DMS79 treated with DMSO at 0.1 percent for 48 hours (cell line): ENCODE results near the gene BMP3.

ENCODE experiments used
- DNase-seq: peaks from one replicate; lab custom pipeline; 2025; lab: John Stamatoyannopoulos, UW

BMP3 gene

DNA sequence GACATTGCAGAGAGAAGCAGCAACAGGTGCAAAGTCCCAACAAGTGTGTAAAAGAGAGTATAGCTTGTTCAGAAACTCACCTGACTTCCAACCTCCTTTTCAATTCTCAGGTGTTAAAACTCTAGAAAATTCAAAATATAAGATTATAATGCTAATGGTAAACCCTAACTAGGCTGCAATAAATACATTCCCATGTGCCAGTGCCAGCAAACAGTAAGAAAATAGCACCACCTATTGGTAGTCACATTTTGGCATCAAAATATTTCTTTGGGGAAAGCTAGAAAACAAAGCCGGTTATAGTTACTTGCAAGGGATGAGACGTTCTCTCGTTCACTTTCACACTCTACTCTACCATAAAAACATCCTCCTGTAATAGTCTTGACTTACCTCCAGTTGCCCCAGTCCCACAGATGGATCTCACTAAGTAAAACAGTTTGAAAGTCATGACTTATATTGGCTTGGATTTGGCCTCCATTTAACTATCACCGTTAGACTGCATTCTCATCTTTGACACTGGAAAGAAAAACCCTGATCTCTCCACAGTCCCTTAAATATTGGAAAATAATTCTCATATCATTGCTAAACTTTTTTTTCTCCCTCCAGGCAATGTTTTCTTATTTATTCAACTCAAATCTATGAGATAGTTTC lies 9.6 kb downstream of the BMP3 start:
- DNase-seq, result peak; percentile 34

GRCh38 chr4:81042578-81043365 lies 12.3 kb downstream of the BMP3 start:
- no peak for DNase-seq

DNA sequence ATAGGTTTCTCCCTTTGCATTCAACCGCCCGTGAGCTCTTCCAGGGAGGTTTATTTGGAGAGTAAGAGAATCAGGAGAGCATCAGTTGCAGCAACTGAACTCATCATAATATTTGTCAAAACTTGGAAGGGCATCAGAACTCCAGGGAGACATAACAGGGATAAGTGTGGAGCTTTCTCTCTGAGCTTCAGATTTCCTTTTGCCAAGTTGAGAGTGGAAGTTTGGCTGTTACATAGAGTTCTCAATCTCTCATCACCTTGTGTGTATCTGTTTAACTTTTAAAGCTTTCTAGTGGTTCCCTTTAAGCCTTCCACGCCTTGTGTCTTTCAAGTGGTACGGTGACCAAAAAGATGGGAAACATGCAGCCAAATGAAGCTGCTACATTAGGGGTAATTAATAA lies 18.8 kb downstream of the BMP3 start:
- no peak for DNase-seq

GRCh38 chr4:81049907-81050306 lies 19.4 kb downstream of the BMP3 start:
- DNase-seq, result no peak

GRCh38 chr4:81052119-81053068 lies 21.9 kb downstream of the BMP3 start:
- peak; percentile 13 for DNase-seq

DNA sequence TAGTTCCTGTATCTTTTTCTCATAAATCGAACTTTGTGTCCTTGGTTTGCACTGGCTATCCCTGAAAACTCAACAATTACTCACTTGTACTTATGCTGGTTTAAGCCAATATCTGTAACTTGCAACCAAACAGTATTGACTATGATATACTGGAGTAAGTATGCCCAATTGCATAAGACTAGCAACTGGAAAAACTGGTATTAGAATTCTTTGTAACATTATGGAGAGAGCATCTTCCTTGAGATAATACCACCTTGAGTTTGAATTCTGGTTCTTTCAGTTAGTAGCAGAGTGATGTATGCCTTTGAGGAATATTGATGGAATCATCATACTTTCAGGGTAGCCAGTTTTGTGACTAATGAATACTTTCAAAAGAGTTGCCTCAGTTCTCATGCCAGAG lies 28.1 kb downstream of the BMP3 start:
- DNase-seq, result no peak

DNA sequence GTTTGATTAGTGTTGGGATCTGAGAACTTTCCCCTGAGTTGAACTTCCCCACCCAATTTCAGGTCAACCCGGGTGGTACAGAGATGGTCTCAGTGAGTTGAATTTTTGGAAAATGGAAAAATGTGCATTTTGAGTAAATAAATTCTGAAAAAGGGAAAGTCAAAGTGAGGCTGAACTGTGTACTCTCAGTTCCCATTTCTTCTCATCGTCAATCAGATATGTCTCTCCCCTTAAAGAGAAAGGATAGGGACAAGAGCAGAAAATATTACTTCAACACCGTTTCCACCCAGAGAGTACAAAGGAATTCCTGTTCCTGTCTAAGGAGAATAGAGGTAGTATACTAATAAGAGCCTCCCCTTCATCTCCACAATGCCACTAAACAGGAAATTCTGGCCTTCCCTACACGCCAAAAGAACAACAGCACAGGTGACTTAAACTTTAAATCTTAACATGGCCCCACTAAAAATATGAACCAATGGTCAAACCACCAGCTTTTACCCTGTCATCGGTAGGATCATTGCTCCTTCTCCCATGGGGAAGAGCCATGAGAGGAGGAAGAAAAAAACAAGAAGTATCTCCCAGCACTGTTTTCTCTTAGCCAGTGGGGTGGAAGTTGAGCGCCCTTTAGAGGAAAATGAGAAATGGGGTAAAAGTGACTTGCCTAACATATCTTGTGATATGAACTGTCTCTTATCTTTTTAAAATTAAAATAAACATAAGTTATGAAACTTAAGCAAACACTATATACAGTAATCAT lies 30.3 kb downstream of the BMP3 start:
- DNase-seq, result no peak

- DNase-seq, result no peak
These were observed 30.8 kb downstream of the BMP3 start for GRCh38 chr4:81061344-81061730.

- DNase-seq, result no peak
These were observed 31.5 kb downstream of the BMP3 start for GRCh38 chr4:81062001-81062400.

GRCh38 chr4:81065446-81065845 lies 34.9 kb downstream of the BMP3 start:
- no peak for DNase-seq

DNA sequence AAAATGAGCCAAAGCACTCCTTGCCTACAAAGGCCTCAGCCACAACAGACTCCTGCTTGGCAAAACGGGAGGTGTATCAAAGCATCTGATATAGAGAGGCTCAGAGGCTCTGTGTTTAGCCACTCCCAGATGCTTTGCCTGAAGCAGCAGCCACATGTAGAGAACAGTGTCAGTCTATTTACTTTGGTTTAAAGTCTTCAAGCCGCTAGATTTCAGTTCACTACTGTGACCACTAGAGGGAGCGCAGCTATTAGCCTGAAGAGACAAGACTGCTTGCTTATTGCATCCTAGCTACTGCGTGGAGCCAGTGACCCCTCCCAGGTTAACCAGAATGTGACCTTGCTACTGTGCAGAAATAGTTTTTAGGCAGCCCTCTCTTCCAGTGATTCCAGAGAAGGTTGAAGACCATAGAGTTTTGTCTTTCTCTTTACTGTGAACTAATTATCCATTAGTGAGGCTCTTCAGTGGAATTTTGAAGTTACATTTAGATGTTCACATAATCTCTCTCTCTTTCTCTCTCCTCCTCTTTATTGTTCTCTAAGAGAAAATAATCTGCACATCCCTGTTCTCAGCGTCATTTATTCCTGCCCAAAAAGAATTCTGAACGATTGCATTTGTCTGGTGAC lies 39.3 kb downstream of the BMP3 start:
- DNase-seq, result peak; percentile 72

DNA sequence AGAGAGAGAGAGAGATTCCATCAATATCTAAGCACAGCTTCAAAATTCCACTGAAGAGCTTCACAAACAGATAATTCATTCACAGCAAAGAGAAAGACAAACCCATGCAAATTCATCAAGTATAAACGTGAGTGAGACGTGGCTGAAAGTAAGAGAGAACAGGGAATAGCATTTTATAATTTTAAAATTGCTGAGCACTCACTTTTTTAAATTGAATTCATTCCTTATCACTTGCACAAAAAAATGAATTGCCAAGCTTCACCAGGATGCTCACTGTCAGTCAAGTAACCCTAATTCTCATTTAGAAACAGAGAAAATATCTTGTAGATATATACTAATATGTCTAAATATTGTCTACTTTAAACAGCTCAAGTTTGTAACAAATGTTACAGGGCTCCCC lies 40.5 kb downstream of the BMP3 start:
- DNase-seq, result no peak

DNA sequence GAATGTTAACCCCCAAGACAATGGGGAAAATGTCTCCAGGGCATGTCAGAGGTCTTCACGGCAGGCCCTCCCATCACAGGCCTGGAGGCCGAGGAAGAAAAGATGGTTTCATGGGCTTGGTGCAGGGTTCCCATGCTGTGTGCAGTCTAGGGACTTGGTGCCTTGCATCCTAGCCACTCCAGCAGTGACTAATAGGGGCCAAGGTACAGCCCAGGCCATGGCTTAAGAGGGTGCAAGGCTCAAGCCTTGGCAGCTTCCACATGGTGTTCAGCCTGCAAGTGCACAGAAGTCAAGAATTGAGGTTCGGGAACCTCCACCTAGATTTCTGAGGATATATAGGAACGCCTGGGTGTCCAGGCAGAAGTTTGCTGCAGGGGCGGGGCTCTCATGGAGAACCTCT lies 50.6 kb downstream of the BMP3 start:
- DNase-seq, result no peak

- DNase-seq, result no peak
These were observed 53.5 kb downstream of the BMP3 start for GRCh38 chr4:81084029-81084428.

- DNase-seq, result no peak
These were observed 54.1 kb downstream of the BMP3 start for GRCh38 chr4:81084634-81085033.

- no peak for DNase-seq
These were observed 54.8 kb downstream of the BMP3 start for GRCh38 chr4:81085291-81085690.

DNA sequence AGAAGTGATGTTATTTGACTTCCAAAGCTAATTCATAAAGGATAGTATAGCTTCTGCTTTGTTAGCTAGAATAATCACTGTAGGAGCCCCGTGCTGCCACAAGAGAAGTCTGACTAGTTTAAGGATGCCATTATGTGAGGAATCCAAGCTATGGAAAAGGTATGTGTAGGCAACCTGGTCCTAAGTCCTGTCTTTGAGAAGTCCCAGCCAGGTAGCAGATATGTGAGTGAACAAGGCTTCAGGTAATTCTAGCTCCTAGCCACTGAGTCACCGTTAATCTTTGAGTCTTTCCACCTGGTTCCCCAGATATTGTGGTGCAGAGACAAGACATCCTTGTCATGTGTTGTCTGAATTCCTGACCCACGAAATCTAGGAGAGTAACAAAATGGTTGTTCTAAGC lies 55.5 kb downstream of the BMP3 start:
- no peak for DNase-seq

- DNase-seq, result no peak
These were observed 63.4 kb downstream of the BMP3 start for GRCh38 chr4:81093720-81094401.

- DNase-seq, result no peak
These were observed 64.9 kb downstream of the BMP3 start for GRCh38 chr4:81095389-81095788.

DNA sequence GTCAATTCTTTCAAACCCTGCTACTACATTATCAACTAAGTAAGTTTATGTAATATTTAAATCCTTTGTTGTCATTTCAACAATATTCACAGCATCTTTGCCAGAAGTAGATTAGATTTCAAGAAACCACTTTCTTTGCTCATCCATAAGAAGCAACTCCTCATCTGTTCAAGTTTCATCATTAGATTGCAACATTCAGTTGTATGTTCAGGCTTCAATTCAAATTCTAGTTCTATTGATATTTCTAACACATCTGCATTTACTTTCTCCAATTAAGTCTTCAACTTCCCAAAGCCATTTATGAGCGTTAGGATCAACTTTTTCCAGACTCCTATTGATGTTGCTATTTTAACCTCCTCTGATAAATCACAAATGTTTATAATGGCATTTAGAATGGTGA lies 66.1 kb downstream of the BMP3 start:
- no peak for DNase-seq

DNA sequence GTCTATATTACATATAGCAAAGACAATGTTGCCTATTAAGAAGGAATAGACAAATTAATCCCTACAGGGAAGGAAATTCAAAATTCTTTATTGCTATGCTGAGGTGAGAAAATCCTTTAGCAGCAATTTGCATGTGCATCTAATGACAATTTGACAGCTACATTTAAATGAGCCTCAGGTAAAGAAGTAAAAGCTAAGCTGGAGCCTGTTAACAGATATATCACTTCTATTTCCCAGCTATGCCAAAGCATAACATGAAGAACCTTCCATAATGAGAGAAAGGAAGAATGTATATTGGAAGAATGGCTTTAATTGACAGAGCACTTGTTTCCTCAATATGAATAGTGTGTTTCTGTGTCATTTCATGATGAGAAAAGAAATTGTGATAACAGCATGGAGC lies 71.6 kb downstream of the BMP3 start:
- DNase-seq, result no peak
